GM18520 (cell line): ENCODE measurements around the gene APC2.
"Not testable (repeated sequence)": the region's sequence is repeated elsewhere in the genome, so short reads cannot be mapped to it uniquely, and the experiment has no call there.

Source experiments
- ATAC-seq: cut with Tn5 transposase; IDR thresholded peaks from one replicate; pipeline ENCODE4 v1.9.1; 2021; ENCODE audit not compliant: unreplicated experiment

APC2 gene

GRCh38 chr19:1491114-1491848 lies 41.4 kb downstream of the APC2 start, which contains the start of gene REEP6:
REEP6 (plus strand) TSS chr19:1491181; CDS start chr19:1491270, 89 bp downstream.
- ATAC-seq = no peak

DNA sequence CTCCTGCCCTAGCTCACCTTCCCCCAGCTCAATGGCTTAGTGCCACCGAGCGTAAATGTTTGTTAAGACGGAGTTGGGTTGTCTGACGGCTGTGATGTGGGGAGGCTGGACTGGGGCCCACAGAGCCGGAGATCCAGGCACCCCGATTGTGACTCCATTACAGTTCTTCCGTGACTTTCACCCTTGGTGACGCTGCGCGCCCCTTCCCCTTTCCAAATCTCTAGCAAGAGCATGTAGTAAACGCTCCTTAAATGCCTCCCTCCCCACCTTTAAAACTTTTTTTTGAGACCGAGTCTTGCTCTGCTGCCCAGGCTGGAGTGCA lies 41.9 kb downstream of the APC2 start:
- ATAC-seq = no peak

DNA sequence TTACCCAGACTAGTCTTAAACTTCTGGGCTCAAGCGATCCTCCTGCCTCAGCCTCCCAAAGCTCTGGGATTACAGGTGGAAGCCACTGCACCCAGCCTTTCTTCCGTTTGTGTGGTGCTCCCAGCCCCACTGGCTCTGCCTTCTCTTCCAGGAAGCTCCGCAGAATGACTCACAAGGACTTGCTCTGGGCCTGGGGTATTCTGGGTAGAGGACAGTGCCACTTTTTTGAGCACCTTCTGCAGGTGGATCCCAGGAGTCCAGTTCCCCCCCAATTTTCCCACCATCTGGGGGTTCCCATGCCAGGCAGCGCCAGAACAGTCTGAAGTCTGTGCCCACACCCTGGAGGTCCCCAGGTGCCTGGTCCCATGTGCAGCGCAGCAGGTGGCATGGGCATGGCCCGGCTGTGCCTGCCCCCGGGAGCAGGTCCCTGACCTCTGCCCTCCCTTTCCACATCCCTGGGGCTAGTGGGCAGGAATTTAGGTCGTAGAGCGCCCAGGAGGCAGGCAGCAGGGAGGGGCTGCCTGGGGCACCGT lies 42.6 kb downstream of the APC2 start:
- ATAC-seq = no peak

GRCh38 chr19:1494115-1494815 lies 44.3 kb downstream of the APC2 start:
- ATAC-seq = no peak

GRCh38 chr19:1495051-1495798 lies 45.3 kb downstream of the APC2 start:
- ATAC-seq = no peak

- no peak for ATAC-seq
These were observed 46.1 kb downstream of the APC2 start for GRCh38 chr19:1495799-1496713.

DNA sequence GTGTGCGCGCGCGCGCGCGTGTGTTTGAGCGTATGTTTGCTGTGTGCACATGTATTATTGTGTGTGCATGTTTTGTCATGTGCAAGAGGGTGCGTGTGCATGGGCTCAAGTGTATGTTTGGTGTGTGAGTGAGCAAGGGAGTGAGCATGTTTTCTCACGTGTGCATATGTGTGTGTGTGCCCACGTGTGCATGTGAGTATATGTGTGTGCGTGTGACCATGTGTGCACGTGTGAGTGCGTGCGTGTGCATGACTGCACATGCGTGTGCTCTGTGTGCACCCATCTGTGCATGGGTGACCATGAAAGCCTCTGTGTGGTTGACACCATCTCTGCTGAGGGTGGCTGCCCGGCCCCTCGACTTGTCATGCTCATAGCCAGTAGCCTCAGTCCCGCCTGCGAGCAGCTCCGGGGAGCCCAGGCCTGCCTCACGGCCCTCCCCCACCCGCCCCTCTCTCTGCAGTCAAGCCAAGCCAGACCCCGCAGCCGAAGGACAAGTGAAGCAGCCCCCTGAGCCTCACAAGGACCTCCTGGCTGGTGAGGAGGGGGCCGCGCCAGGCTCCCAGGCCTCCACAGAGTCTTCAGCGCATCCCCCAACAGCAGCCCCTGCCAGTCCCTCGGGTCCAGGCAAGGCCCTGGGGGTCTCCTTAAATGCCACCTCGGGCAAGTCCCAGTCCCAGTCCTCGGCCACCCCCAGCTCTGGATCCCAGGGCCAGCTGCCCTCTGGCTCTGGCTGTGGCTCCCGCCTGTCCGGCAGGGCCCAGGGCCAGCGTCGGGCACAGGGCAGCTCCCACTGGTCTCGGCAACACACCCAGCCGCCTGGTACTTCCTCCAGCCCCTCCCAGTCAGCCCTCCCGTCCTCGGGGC lies 47.0 kb downstream of the APC2 start:
- no peak for ATAC-seq

DNA sequence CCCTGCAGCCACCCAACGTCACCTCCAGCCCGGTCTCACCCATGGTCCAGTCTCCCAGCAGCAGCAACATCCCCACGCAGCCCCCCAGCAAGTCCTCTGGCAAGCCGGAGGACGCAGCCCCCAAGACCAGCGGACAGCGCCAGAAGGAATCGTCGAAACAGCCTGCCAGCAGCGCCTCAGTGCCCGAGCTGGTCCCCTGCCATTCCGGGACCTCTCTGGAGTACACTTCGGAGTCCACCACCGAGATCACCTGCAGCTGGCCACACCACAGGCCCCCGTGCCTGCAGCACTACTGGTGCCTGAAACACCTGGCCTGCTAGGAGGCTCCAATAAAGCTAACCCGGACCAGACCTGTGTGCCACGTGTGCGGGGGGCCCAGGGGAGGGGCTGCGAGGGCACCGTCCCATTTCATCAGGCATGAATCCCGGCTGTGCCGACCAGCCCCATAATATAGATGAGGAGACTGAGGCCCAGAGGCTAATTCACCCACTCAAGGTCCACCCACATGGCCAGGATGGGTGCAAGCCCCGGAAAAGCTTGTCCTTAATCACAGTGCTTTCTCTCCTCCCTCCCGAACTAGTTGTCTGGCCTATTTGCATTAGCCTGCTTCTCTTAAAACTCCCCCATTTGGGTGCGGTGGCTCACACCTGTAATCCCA lies 47.8 kb downstream of the APC2 start:
- no peak for ATAC-seq

GRCh38 chr19:1499231-1499630 lies 49.3 kb downstream of the APC2 start:
- not testable (repeated sequence) for ATAC-seq

GRCh38 chr19:1501200-1501595 lies 51.3 kb downstream of the APC2 start:
- ATAC-seq = no peak

GRCh38 chr19:1502433-1503088 lies 52.6 kb downstream of the APC2 start:
- ATAC-seq = no peak

- ATAC-seq = no peak
These were observed 53.4 kb downstream of the APC2 start for GRCh38 chr19:1503089-1503924.

DNA sequence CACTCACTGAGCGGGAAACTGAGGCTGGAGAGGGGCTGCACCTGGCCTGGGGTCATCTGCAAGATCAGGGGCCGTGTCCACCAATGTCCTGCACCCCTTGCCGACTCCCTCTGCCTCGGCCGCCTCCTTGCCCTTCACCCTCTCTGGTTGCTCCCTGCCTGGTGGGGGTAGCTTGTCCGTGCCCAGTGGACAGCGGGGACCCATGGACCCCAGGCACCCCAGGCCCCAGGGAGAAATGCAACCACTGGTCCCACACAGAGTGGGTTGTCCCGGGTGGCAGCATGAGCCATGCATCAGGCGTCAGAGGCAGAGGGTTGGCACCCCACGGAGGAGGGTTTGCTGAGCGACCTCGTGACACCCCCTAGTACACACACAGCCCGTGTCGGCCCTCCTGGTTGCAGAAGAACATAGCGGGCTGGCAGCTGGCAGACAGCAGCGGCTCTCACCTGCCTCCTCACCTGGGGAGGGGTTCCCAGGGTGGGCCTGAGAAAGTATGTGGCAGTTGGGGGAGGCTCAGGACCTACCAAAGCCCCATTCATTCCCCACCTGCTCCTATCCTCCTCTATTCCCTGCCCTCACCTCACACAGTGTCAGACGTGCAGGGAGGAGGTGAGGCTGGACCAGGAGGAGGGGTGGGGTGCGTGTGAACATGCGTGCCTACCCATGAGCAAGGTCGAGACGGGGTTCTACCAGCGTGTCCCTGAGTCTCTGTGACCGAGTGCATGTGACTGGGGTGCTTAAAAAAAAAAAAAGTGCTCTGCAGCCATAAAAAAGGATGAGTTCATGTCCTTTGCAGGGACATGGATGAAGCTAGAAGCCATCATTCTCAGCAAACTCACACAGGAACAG lies 54.2 kb downstream of the APC2 start:
- no peak for ATAC-seq

DNA sequence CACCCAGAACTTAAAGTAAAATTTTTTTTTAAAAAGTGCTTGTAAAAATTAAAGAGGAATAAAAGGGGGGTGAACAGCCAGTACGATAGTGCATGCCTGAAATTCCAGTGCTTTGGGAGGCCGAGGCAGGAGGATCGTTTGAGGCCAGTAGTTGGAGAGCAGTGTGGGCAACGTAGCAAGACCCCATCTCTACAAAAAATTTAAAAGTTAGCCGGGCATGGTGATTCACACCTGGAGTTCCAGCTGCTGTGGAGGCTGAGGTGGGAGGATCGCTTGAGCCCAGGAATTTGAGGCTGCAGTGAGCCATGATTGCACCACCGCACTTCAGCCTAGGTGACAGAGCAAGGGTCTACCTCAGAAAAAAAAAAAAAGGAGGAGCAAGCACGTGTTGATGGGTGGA lies 55.1 kb downstream of the APC2 start:
- no peak for ATAC-seq

DNA sequence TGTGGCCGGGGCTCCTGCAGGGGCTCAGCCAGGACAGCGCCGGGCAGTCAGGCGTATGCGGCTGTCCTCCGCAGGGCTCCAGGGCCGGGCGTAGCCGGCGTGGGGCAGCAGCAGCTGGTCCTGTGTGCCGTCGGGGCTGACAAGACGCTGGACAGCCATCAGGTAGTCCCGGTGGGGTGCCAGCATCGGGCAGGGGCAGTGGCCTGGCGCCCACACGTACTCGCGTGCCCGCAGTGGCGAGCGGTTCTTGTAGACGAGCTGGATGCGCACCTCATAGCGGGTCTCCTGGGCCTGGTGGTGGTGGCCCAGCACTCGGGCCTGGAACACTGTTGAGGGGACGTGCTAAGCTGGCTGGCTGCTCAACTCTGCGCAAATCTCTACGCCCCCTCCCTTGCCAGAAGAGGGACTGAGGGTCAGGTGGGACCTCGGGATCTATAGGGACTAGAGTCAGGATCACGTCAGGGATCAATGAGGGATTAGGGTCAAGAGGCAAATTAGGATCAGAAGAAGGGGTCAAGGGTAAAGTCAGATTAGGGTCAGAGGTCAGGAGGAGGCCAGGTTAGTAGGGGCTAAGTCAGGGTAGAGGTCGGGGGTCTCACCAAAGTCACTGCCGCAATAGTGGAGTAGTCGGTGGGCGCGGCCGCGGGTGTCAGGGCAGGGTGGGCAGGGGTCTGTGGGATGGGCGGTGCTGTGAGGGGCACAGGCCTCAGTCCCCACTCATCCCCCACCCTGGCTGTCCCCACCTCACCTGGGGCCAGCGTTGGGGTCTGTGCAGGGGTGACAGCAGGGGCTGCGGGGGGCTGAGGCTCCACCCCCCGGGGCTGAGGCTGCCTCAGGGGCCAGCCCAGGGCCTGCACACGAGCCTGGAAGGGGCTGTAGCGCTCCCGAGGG lies 56.3 kb downstream of the APC2 start:
- ATAC-seq = no peak

DNA sequence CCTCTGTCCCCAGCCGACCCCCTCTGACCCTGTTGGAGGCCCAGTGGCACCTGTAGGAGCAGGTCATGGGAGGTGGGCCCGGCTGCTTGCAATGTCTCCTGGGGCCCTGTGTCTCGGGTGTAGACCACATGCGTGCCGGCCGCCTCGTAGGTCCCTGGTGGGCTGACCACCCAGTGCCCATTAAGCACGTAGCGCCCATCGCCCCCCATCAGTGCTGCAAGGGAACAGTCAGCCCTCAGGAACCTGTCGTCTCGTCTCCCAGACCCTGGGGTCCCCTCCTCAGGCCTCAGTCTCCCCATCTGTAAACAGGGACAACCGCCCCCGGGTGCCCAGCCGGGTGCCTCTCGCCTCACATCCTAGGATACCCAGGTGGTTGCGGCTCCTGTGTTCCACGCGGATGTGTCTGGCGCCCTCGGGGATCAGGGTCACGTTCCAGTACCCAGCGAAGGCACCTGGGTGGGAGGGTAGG lies 57.3 kb downstream of the APC2 start:
- no peak for ATAC-seq
